H9 (cell line): Measurements from ENCODE around the gene GSS. TPM values are rescaled to one million over a fixed set of nuclear protein-coding genes. Genes with fewer than 3 reads are reported as not detected.

Experiments used
- DNase-seq: peaks from one replicate; pipeline ENCODE4 v3.0.0-alpha.2; 2017
- H2AFZ ChIP-seq: one replicate; pipeline ENCODE4 v1.6.1; 2013; ENCODE audit warnings: mild to moderate bottlenecking, low read length, control low read depth, moderate library complexity
- H2AK5ac ChIP-seq: 2 replicates; pipeline ENCODE4 v1.6.1; 2013; ENCODE audit warnings: low read length, control low read depth, mixed read lengths; ENCODE audit not compliant: insufficient read length
- H2BK120ac ChIP-seq: one replicate; pipeline ENCODE4 v1.6.1; 2013; ENCODE audit warnings: low read depth, mild to moderate bottlenecking, low read length, control low read depth, inconsistent platforms; ENCODE audit not compliant: poor library complexity, severe bottlenecking
- H2BK12ac ChIP-seq: 2 replicates; pipeline ENCODE4 v1.6.1; 2013; ENCODE audit warnings: low read length, control low read depth, mixed read lengths, low read depth; ENCODE audit not compliant: insufficient read length
- H2BK15ac ChIP-seq: 2 replicates; pipeline ENCODE4 v1.6.1; 2013; ENCODE audit warnings: low read depth, low read length, control low read depth
- H2BK20ac ChIP-seq: one replicate; pipeline ENCODE4 v1.6.1; 2013; ENCODE audit warnings: low read depth, mild to moderate bottlenecking, low read length, control low read depth, inconsistent platforms; ENCODE audit not compliant: poor library complexity, severe bottlenecking
- H2BK5ac ChIP-seq: 2 replicates; pipeline ENCODE4 v1.6.1; 2013; ENCODE audit warnings: low read length, control low read depth, mixed read lengths; ENCODE audit not compliant: insufficient read length
- H3K14ac ChIP-seq: 2 replicates; pipeline ENCODE4 v1.6.1; 2013; ENCODE audit warnings: low read length, control low read depth; ENCODE audit not compliant: insufficient read depth
- H3K18ac ChIP-seq: 2 replicates; pipeline ENCODE4 v1.6.1; 2013; ENCODE audit warnings: low read depth, mild to moderate bottlenecking, mixed read lengths, low read length, control low read depth; ENCODE audit not compliant: insufficient read length
- H3K23ac ChIP-seq: 2 replicates; pipeline ENCODE4 v1.6.1; 2013; ENCODE audit warnings: low read length, control low read depth, mixed read lengths, low read depth; ENCODE audit not compliant: insufficient read length
- H3K23me2 ChIP-seq: 2 replicates; pipeline ENCODE4 v1.6.1; 2013; ENCODE audit warnings: low read depth, mild to moderate bottlenecking, mixed read lengths, low read length, control low read depth; ENCODE audit not compliant: insufficient read length, poor library complexity, severe bottlenecking
- H3K27ac ChIP-seq: 2 replicates; pipeline ENCODE4 v1.5.1; 2013; ENCODE audit warnings: low read length, control low read depth, mixed read lengths, low read depth; ENCODE audit not compliant: insufficient read length
- H3K27me3 ChIP-seq: 2 replicates; pipeline ENCODE4 v1.6.1; 2013; ENCODE audit warnings: low read length, control low read depth, inconsistent platforms; ENCODE audit not compliant: insufficient read depth
- H3K4ac ChIP-seq: 2 replicates; pipeline ENCODE4 v1.6.1; 2013; ENCODE audit warnings: low read depth, mild to moderate bottlenecking, control low read depth, inconsistent platforms, low read length, moderate library complexity
- H3K4me1 ChIP-seq: 2 replicates; pipeline ENCODE4 v1.6.1; 2013; ENCODE audit warnings: low read length, control low read depth, inconsistent platforms; ENCODE audit not compliant: insufficient read depth
- H3K4me2 ChIP-seq: 2 replicates; pipeline ENCODE4 v1.6.1; 2013; ENCODE audit warnings: low read length, control low read depth, mixed read lengths; ENCODE audit not compliant: insufficient read length, insufficient read depth
- H3K56ac ChIP-seq: 2 replicates; pipeline ENCODE4 v1.6.1; 2013; ENCODE audit warnings: low read depth, mild to moderate bottlenecking, mixed read lengths, low read length, control low read depth; ENCODE audit not compliant: insufficient read length
- H3K79me1 ChIP-seq: 2 replicates; pipeline ENCODE4 v1.6.1; 2013; ENCODE audit warnings: low read depth, mild to moderate bottlenecking, moderate library complexity, low read length, control low read depth, inconsistent platforms; ENCODE audit not compliant: insufficient read depth, poor library complexity, severe bottlenecking
- H3K79me2 ChIP-seq: 2 replicates; pipeline ENCODE4 v1.6.1; 2013; ENCODE audit warnings: low read length, control low read depth, inconsistent platforms; ENCODE audit not compliant: insufficient read depth
- H3K9ac ChIP-seq: 2 replicates; pipeline ENCODE4 v1.6.1; 2013; ENCODE audit warnings: low read length, control low read depth, mixed read lengths; ENCODE audit not compliant: insufficient read length; ENCODE audit errors: extremely low read depth
- H3K9me3 ChIP-seq: one replicate; pipeline ENCODE4 v1.6.1; 2013; ENCODE audit warnings: low read depth, low read length, inconsistent platforms; ENCODE audit not compliant: control insufficient read depth
- H3T11ph ChIP-seq: one replicate; pipeline ENCODE4 v1.6.1; 2013; ENCODE audit warnings: mild to moderate bottlenecking, low read length, control low read depth, inconsistent platforms
- H4K20me1 ChIP-seq: one replicate; pipeline ENCODE4 v1.6.1; 2013; ENCODE audit not compliant: control insufficient read depth, insufficient read length, insufficient read depth
- H4K5ac ChIP-seq: 2 replicates; pipeline ENCODE4 v1.6.1; 2013; ENCODE audit warnings: low read depth, mild to moderate bottlenecking, mixed read lengths, low read length, control low read depth; ENCODE audit not compliant: insufficient read length
- H4K8ac ChIP-seq: replicated peaks from 2 replicates; pipeline ENCODE4 v1.6.1; 2013; ENCODE audit warnings: low read length, control low read depth, mixed read lengths, low read depth; ENCODE audit not compliant: insufficient read length
- H4K91ac ChIP-seq: 2 replicates; pipeline ENCODE4 v1.6.1; 2013; ENCODE audit warnings: low read depth, mild to moderate bottlenecking, moderate library complexity, mixed read lengths, low read length, control low read depth; ENCODE audit not compliant: insufficient read length
- H3K27ac Mint-ChIP-seq, 3 experiments: 2 replicates in 2 of 3; 3 replicates in 1 of 3; pipeline ENCODE4 v1.8.0; 2020 to 2021; ENCODE audit warnings: mixed read lengths in 3 of 3, mild to moderate bottlenecking in 1 of 3, moderate library complexity in 1 of 3
- H3K27me3 Mint-ChIP-seq: 2 replicates; pipeline ENCODE4 v1.8.0; 2021; ENCODE audit warnings: low read depth, mild to moderate bottlenecking, moderate library complexity, mixed read lengths
- H3K36me3 Mint-ChIP-seq, 3 experiments: 2 replicates in 2 of 3; 3 replicates in 1 of 3; pipeline ENCODE4 v1.8.0; 2020 to 2021; ENCODE audit warnings: low read depth in 3 of 3, mixed read lengths in 3 of 3; ENCODE audit not compliant: insufficient read depth in 1 of 3
- H3K4me1 Mint-ChIP-seq, 2 experiments: 2 replicates each; pipeline ENCODE4 v1.8.0; 2020; ENCODE audit warnings: mixed read lengths in 2 of 2
- H3K4me3 Mint-ChIP-seq, 2 experiments: 2 replicates in 1 of 2; 3 replicates in 1 of 2; pipeline ENCODE4 v1.8.0; 2020 to 2021; ENCODE audit warnings: mild to moderate bottlenecking in 2 of 2, mixed read lengths in 2 of 2, moderate library complexity in 1 of 2
- H3K9me3 Mint-ChIP-seq, 2 experiments: 2 replicates in 1 of 2; 3 replicates in 1 of 2; pipeline ENCODE4 v1.8.0; 2020; ENCODE audit warnings: mild to moderate bottlenecking in 2 of 2, mixed read lengths in 2 of 2, moderate library complexity in 1 of 2
- CTCF ChIP-seq: fragments of 200-600 bp; sonication (generic); conservative IDR thresholded peaks from 3 replicates; pipeline ENCODE4 v1.8.0; 2021; ENCODE audit warnings: antibody characterized with exemption, mild to moderate bottlenecking
- WGBS: extraction: QIAGEN DNeasy Blood & Tissue Kit; methylation state at CpG from one replicate; pipeline ENCODE4 v1.1.7; 2013; ENCODE audit warnings: missing lambda C conversion rate, low lambda C conversion rate, mixed read lengths; ENCODE audit not compliant: insufficient read length; ENCODE audit errors: extremely low coverage; 5-methylcytosine and 5-hydroxymethylcytosine counted together
- total RNA-seq: library from RNA; stranded (reverse); gene quantifications from 2 replicates; pipeline ENCODE4 v1.2.1, GENCODE V29; 2021

Gene GSS
- total RNA-seq, 1 experiment from 2014 or later: 48.5 TPM

DNA sequence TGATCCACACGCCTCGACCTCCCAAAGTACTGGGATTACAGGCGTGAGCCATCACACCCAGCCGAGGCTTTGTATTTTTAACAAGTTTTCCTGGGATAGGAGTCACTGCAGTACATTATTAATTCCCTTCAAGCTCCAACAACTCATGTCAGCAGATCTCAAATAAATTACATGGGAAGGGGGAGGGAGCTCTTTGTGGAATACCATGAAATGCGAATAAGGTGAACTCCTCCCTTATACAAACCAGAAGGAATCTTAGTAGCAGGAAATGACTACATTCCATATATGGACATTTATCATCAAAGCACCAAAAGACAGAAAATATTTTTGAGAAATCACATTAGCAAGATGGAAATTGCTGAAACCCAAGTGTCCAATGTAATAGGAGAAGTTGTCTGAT, 2.9 kb downstream of the GSS start:
- no peak overlapping the region for H2BK20ac ChIP-seq
- H2AFZ ChIP-seq: no peak overlapping the region
- no peak overlapping the region for H3K18ac ChIP-seq
- no peak for TF ChIP-seq CTCF
- H3K23me2 ChIP-seq: peaks cover 5% of the 10 kb centered on the region
- peak overlapping the region in 1 of 3 experiments; percentile 74; a peak in 1 of 7 replicates for H3K27ac Mint-ChIP-seq
- H3K27me3 ChIP-seq: no peaks in the 10 kb centered on the region
- H3K79me2 ChIP-seq: no peaks in the 10 kb centered on the region
- no peak overlapping the region for H3K9ac ChIP-seq
- no peak overlapping the region for H3K4me2 ChIP-seq
- H3K14ac ChIP-seq: no peak overlapping the region
- H4K20me1 ChIP-seq: no peaks in the 10 kb centered on the region
- H3K4me1 ChIP-seq: no peaks in the 10 kb centered on the region
- H3K79me1 ChIP-seq: no peaks in the 10 kb centered on the region
- no peak overlapping the region for H2BK5ac ChIP-seq
- H2BK12ac ChIP-seq: no peak overlapping the region
- DNase-seq: no peak
- H4K8ac ChIP-seq: no peak overlapping the region
- no peak overlapping the region for H3K27ac ChIP-seq
- H3K36me3 Mint-ChIP-seq: peaks cover 0 to 12% (median 5%) of the 10 kb centered on the region in 3 experiments; a peak in 4 of 7 replicates
- no peak overlapping the region for H3K23ac ChIP-seq
- no peaks in the 10 kb centered on the region for H3K9me3 ChIP-seq
- H4K5ac ChIP-seq: no peak overlapping the region
- no peak overlapping the region for H4K91ac ChIP-seq
- H3K27me3 Mint-ChIP-seq: no peaks in the 10 kb centered on the region; the same call in none of the 2 replicates
- H2AK5ac ChIP-seq: no peak overlapping the region
- no peak overlapping the region for H2BK120ac ChIP-seq
- no peaks in the 10 kb centered on the region; a peak in 1 of 5 replicates for H3K9me3 Mint-ChIP-seq
- H3T11ph ChIP-seq: no peak overlapping the region
- no peak overlapping the region for H2BK15ac ChIP-seq
- WGBS: no CpG with 5 or more reads among the region's 5 CpGs
- H3K4ac ChIP-seq: no peak overlapping the region
- H3K4me1 Mint-ChIP-seq: peaks cover 36 to 45% of the 10 kb centered on the region in 2 experiments
- H3K4me3 Mint-ChIP-seq: no peak overlapping the region; a peak in 1 of 5 replicates
- no peak overlapping the region for H3K56ac ChIP-seq
